ENCODE data around the gene RNF181.
"Not testable (repeated sequence)": the region's sequence is repeated elsewhere in the genome, so short reads cannot be mapped to it uniquely, and the experiment has no call there.

The RNF181 gene

GRCh38 chr2:85607268-85608215 lies 12.0 kb downstream of the RNF181 start:
- DNase-seq (ENCODE audit: insufficient read length, low spot score) (no peak), FAIRE-seq (no peak)
- TF ChIP-seq POU2F2 (IDR thresholded peaks at IDR 0.05; ENCODE audit: low read depth, low read length) (no peak), SPI1 (IDR thresholded peaks at IDR 0.05; ENCODE audit: low read depth, low read length) (no peak), POLR2AphosphoS5 (IDR thresholded peaks at IDR 0.05; ENCODE audit: low read depth, low read length) (no peak), PAX5 (IDR thresholded peaks at IDR 0.05; ENCODE audit: insufficient read depth, low read length, severe bottlenecking) (no peak), TAF1 (IDR thresholded peaks at IDR 0.05; ENCODE audit: low read depth, low read length) (no peak), POLR2A (IDR thresholded peaks at IDR 0.05; ENCODE audit: low read depth, low read length) (no peak)

GRCh38 chr2:85611217-85611704 lies 15.7 kb downstream of the RNF181 start:
- TF ChIP-seq PAX5 (IDR thresholded peaks at IDR 0.05; ENCODE audit: insufficient read depth, low read length, severe bottlenecking) (no peak), SPI1 (IDR thresholded peaks at IDR 0.05; ENCODE audit: low read depth, low read length) (no peak), TAF1 (IDR thresholded peaks at IDR 0.05; ENCODE audit: low read depth, low read length) (no peak), POLR2AphosphoS5 (IDR thresholded peaks at IDR 0.05; ENCODE audit: low read depth, low read length) (no peak), POLR2A (IDR thresholded peaks at IDR 0.05; ENCODE audit: low read depth, low read length) (no peak), POU2F2 (IDR thresholded peaks at IDR 0.05; ENCODE audit: low read depth, low read length) (no peak)
- FAIRE-seq (no peak), DNase-seq (ENCODE audit: insufficient read length, low spot score) (no peak)

GRCh38 chr2:85611705-85612587 lies 16.4 kb downstream of the RNF181 start, which contains the start of gene C2orf68:
TSS of gene C2orf68 (minus strand) at chr2:85612066. CDS start at chr2:85611984, 82 bp downstream.
- FAIRE-seq (peak; percentile 78), DNase-seq (ENCODE audit: insufficient read length, low spot score) (peak; percentile 96)
- TF ChIP-seq TAF1 (IDR thresholded peaks at IDR 0.05; ENCODE audit: low read depth, low read length) (peak; percentile 78), POLR2A (IDR thresholded peaks at IDR 0.05; ENCODE audit: low read depth, low read length) (peak; percentile 91), POLR2AphosphoS5 (IDR thresholded peaks at IDR 0.05; ENCODE audit: low read depth, low read length) (peak; percentile 89), POU2F2 (IDR thresholded peaks at IDR 0.05; ENCODE audit: low read depth, low read length) (peak; percentile 60), SPI1 (IDR thresholded peaks at IDR 0.05; ENCODE audit: low read depth, low read length) (0 out of 2 replicates have a peak, but pooled peaks have one; percentile 21), PAX5 (IDR thresholded peaks at IDR 0.05; ENCODE audit: insufficient read depth, low read length, severe bottlenecking) (peak; percentile 60)

DNA sequence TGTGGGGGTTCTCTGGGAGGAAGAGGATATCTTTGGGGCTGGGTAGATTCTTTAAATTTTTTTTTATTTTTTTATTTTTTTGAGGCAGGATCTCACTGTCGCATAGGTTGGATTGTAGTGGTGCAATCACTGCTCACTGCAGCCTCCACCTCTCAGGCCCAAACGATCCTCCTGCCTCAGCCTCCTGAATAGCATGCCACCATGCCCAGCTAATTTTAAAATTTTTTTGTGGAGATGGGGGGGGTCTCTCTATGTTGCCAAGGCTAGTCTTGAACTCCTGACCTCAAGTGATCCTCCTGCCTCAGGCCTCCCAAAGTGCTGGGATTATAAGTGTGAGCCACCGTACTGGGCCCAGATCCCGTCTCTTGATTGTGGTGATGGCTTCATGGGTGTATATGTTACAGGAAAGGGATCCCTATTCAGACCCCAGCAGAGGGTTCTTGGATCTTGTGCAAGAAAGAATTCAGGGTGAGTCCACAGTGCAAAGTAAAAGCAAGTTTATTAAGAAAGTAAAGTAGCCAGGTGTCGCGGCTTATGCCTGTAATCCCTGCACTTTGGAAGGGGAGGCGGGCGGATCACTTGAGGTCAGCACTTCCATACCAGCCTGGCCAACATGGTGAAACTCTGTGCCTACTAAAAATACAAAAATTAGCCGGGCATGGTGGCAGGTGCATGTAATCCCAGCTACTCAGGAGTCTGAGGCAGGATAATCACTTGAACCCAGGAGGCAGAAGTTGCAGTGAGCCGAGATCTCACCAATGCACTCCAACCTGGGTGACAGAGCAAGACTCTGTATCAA lies 18.4 kb downstream of the RNF181 start:
- no peak for TF ChIP-seq PAX5 (IDR thresholded peaks at IDR 0.05; ENCODE audit: insufficient read depth, low read length, severe bottlenecking)
- no peak for TF ChIP-seq SPI1 (IDR thresholded peaks at IDR 0.05; ENCODE audit: low read depth, low read length)
- TF ChIP-seq POLR2A (IDR thresholded peaks at IDR 0.05; ENCODE audit: low read depth, low read length): no peak
- TF ChIP-seq POU2F2 (IDR thresholded peaks at IDR 0.05; ENCODE audit: low read depth, low read length): no peak
- no peak for TF ChIP-seq POLR2AphosphoS5 (IDR thresholded peaks at IDR 0.05; ENCODE audit: low read depth, low read length)
- TF ChIP-seq TAF1 (IDR thresholded peaks at IDR 0.05; ENCODE audit: low read depth, low read length): no peak
- no peak for DNase-seq (ENCODE audit: insufficient read length, low spot score)
- no peak for FAIRE-seq

DNA sequence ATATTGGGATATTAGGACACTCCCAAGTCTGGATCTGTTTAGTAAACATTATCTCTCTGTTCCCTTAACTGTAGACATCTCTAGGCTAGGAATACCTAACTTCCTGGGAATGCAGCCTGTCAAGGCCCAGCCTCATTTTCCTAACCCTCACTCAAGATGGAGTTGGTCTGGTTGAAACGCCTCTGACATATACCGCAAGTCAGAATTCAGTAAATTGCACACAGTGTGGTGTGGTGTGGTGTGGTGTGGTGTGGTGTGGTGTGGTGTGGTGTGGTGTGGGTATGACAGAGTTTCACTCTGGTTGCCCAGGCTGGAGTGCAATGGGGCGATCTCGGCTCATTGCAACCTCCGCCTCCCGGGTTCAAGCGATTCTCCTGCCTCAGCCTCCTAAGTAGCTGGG lies 19.2 kb downstream of the RNF181 start:
- FAIRE-seq; DNase-seq (ENCODE audit: insufficient read length, low spot score): not testable (repeated sequence)

DNA sequence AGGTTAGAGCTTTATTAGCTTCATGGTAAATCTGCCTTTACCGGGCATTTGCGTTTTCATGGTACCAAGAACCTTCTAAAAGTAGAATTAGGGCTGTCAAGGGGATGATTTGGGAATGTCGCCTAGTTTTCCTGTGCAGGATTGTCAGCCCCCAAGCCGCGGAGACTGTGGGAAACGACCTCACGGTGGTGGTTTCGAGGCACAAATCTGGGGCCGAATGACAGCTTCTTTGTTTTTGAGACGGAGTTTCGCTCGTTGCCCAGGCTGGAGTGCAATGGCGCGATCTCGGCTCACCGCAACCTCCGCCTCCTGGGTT lies 19.8 kb downstream of the RNF181 start:
- TF ChIP-seq POLR2AphosphoS5 (IDR thresholded peaks at IDR 0.05; ENCODE audit: low read depth, low read length): no peak
- TF ChIP-seq POU2F2 (IDR thresholded peaks at IDR 0.05; ENCODE audit: low read depth, low read length): no peak
- TF ChIP-seq SPI1 (IDR thresholded peaks at IDR 0.05; ENCODE audit: low read depth, low read length): no peak
- FAIRE-seq (no peak), DNase-seq (ENCODE audit: insufficient read length, low spot score) (no peak)

DNA sequence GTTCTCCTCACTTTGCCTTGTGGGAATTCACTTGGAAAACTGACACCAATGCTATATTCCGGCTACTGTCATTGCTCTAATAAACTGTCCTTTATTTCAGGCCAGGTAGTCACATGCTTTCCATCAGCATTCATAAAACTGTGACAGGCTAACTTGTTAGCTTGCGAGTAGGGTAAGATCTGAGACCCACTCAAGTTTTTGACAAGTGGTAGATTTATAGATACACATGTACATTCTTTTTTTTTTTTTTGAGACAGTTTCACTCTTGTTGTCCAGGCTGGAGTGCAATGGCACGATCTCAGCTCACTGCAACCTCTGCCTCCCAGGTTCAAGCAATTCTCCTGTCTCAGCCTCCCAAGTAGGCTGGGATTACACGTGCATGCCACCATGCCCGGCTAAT lies 22.2 kb downstream of the RNF181 start:
- not testable (repeated sequence) for FAIRE-seq; DNase-seq (ENCODE audit: insufficient read length, low spot score)

DNA sequence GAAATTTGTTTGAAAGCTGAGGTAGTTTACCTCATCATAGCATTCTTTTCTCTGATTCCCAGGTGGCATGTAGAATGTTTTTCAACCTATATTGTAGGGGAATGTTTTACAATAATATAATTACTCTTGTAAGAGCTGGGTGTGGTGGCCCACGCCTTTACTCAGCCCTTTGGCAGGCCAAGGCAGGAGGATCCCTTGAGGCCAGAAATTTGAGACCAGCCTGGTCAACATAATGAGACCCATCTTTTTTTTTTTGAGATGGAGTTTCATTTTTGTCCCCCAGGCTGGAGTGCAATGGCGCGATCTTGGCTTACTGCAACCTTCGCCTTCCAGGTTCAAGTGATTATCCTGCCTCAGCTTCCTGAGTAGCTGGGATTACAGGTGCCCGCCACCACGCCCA lies 24.1 kb downstream of the RNF181 start:
- TF ChIP-seq POU2F2 (IDR thresholded peaks at IDR 0.05; ENCODE audit: low read depth, low read length): no peak
- no peak for DNase-seq (ENCODE audit: insufficient read length, low spot score)
- no peak for FAIRE-seq

- no peak for FAIRE-seq
- no peak for DNase-seq (ENCODE audit: insufficient read length, low spot score)
- TF ChIP-seq POLR2A (IDR thresholded peaks at IDR 0.05; ENCODE audit: low read depth, low read length) (no peak), POU2F2 (IDR thresholded peaks at IDR 0.05; ENCODE audit: low read depth, low read length) (no peak), SPI1 (IDR thresholded peaks at IDR 0.05; ENCODE audit: low read depth, low read length) (no peak), PAX5 (IDR thresholded peaks at IDR 0.05; ENCODE audit: insufficient read depth, low read length, severe bottlenecking) (no peak), TAF1 (IDR thresholded peaks at IDR 0.05; ENCODE audit: low read depth, low read length) (no peak), POLR2AphosphoS5 (IDR thresholded peaks at IDR 0.05; ENCODE audit: low read depth, low read length) (no peak)
Measured at GRCh38 chr2:85621338-85621737, 25.8 kb downstream of the RNF181 start.

Data from GM12891 (cell line).